ENCODE data around the gene CARHSP1. TPM values are rescaled to one million over a fixed set of nuclear protein-coding genes. Genes with fewer than 3 reads are reported as not detected.

The CARHSP1 gene
- total and polyA plus RNA-seq, 2 of the 4 experiments (the other 2 are of a cell fraction): 121 to 138 TPM

GRCh38 chr16:8878523-8878911, 9.7 kb upstream of the CARHSP1 start:
- Histone ChIP-seq H2BK120ac (ENCODE audit: low read depth, low read length) (peak overlapping the region; percentile 91), H2AK9ac (replicated peaks; ENCODE audit: low read depth, low read length, poor library complexity) (peak overlapping the region; percentile 63), H4K5ac (ENCODE audit: low read depth, low read length) (peak overlapping the region; percentile 27), H3K4ac (ENCODE audit: low read depth, low read length) (peak overlapping the region; percentile 87), H3K27me3 (ENCODE audit: control insufficient read depth, insufficient read depth, low read length) (no peaks in the 10 kb centered on the region), H3K4me1 (ENCODE audit: control insufficient read depth, insufficient read depth, low read length) (peaks cover 15% of the 10 kb centered on the region), H3K9ac (ENCODE audit: low read depth, low read length) (no peak overlapping the region), H3K79me1 (ENCODE audit: low read depth in 1 of 2, low read length in 2 of 2) (peaks cover 0 to 6% of the 10 kb centered on the region in 2 experiments; a peak in 1 of 4 replicates), H3K14ac (replicated peaks; ENCODE audit: low read depth, low read length) (no peak overlapping the region), H2AFZ (replicated peaks; ENCODE audit: low read length, poor library complexity) (peak overlapping the region; percentile 78), H3K56ac (ENCODE audit: extremely low read depth, insufficient read depth, low read length) (peak overlapping the region; percentile 49; the same call in 1 of the 2 replicates), H3K9me3 (ENCODE audit: control insufficient read depth, insufficient read depth, low read length) (no peaks in the 10 kb centered on the region), H3K4me2 (ENCODE audit: low read depth, low read length) (peak overlapping the region; percentile 58), H3K36me3 (ENCODE audit: control insufficient read depth, insufficient read depth, low read length) (no peaks in the 10 kb centered on the region), H3K18ac (ENCODE audit: low read depth, low read length) (peak overlapping the region; percentile 72; the same call in 1 of the 2 replicates), H2BK20ac (ENCODE audit: low read depth, low read length) (peak overlapping the region; percentile 91), H3K9me1 (ENCODE audit: insufficient read depth, low read length) (peaks cover 10% of the 10 kb centered on the region), H2BK15ac (ENCODE audit: low read depth, low read length) (peak overlapping the region; percentile 95; the same call in 1 of the 3 replicates), H4K91ac (ENCODE audit: insufficient read depth, low read depth, low read length) (peak overlapping the region; percentile 86), H4K8ac (ENCODE audit: low read depth in 2 of 2, low read length in 2 of 2) (peak overlapping the region; percentile 9 to 84; a peak in 3 of 4 replicates), H2AK5ac (ENCODE audit: low read depth, low read length) (peak overlapping the region; percentile 99), H3K23ac (ENCODE audit: low read depth, low read length) (peak overlapping the region; percentile 72; the same call in 1 of the 2 replicates), H3K4me3 (ENCODE audit: insufficient read depth, low read depth, low read length) (no peak overlapping the region), H4K20me1 (ENCODE audit: insufficient read depth, low read length) (no peaks in the 10 kb centered on the region), H3K27ac (ENCODE audit: insufficient read depth, low read length) (peak overlapping the region; percentile 68), H2BK5ac (ENCODE audit: low read depth, low read length, poor library complexity, severe bottlenecking) (peak overlapping the region; percentile 73)
- in situ Hi-C loops (cut with MboI; ENCODE audit: low sequenced_read_pairs): no loop called here
- ATAC-seq (ENCODE audit: low read depth) (peak; percentile 73), DNase-seq (peak; percentile 86)
- TF ChIP-seq CEBPB (IDR thresholded peaks at IDR 0.05; ENCODE audit: low read depth, low read length) (peak; percentile 99), RFX5 (IDR thresholded peaks at IDR 0.05; ENCODE audit: low read depth, low read length) (no peak), CHD1 (IDR thresholded peaks at IDR 0.05; ENCODE audit: low read depth, low read length) (no peak), MAZ (IDR thresholded peaks at IDR 0.05; ENCODE audit: borderline replicate concordance, low read depth, low read length) (peak; percentile 41; the same call in 1 of the 2 replicates), RAD21 (IDR thresholded peaks at IDR 0.05; ENCODE audit: low read length) (no peak), FOS (IDR thresholded peaks at IDR 0.05; ENCODE audit: low read depth, low read length) (peak; percentile 78)
- dilution Hi-C loops (cut with HindIII; ENCODE audit: low sequenced_read_pairs, unreplicated experiment): no loop called here
- intact Hi-C loops (cut with micrococcal nuclease): no loop called here
- BruUV-seq (replicated peaks): no TSS peak
- CTCF ChIA-PET: interaction anchor here (0.6 to 0.7 kb wide), 2 partner anchors 309 to 389 kb away, joined by 6 to 9 read pairs; no protein-coding TSS in a partner anchor
- no CpG with 5 or more reads among the region's 6 CpGs for WGBS, 2 experiments (ENCODE audit: extremely low coverage in 2 of 2, insufficient read length in 1 of 2)
- POLR2A ChIA-PET (ENCODE audit: unreplicated experiment): no interaction called here
